Uterus (tissue), 4 donors: ENCODE results near the gene PLEKHG7. TPM values are rescaled to one million over a fixed set of nuclear protein-coding genes. Genes with fewer than 3 reads are reported as not detected.

Experiments used
- DNase-seq, 2 donors: peaks; one replicate each; pipeline ENCODE4 v3.0.0-alpha.2; 2019 to 2020
- H3K27ac ChIP-seq, 2 donors: fragments of 200-600 bp; sonication (generic); 1 replicate in 1 of 2; 2 replicates in 1 of 2; pipeline ENCODE4 v1.5.1; 2016 to 2018
- H3K27me3 ChIP-seq, 2 donors: fragments of 200-600 bp; sonication (generic); one replicate each; pipeline ENCODE4 v1.5.1; 2018 to 2019; ENCODE audit warnings: control low read depth in 1 of 2
- H3K36me3 ChIP-seq, 2 donors: fragments of 200-600 bp; sonication (generic); one replicate each; pipeline ENCODE4 v1.5.1; 2019; ENCODE audit warnings: control low read depth in 1 of 2
- H3K4me1 ChIP-seq, 2 donors: fragments of 200-600 bp; sonication (generic); one replicate each; pipeline ENCODE4 v1.5.1; 2018 to 2019; ENCODE audit warnings: control low read depth in 1 of 2
- H3K4me3 ChIP-seq, 2 donors: fragments of 200-600 bp; sonication (generic); 1 replicate in 1 of 2; 2 replicates in 1 of 2; pipeline ENCODE4 v1.5.1; 2018 to 2019; ENCODE audit warnings: mild to moderate bottlenecking in 1 of 2
- H3K9me3 ChIP-seq, 2 donors: fragments of 200-600 bp; sonication (generic); one replicate each; pipeline ENCODE4 v1.5.1; 2019; ENCODE audit warnings: control low read depth in 1 of 2
- POLR2A ChIP-seq, 2 donors: fragments of 450-650 bp; IDR thresholded peaks; one replicate each; pipeline ENCODE4 v1.6.1; 2016; ENCODE audit warnings: antibody characterized with exemption in 2 of 2, mild to moderate bottlenecking in 1 of 2, moderate library complexity in 1 of 2
- intact Hi-C: fragments of 100-400 bp; cut with DNase I; formaldehyde crosslinking; loops from one replicate; pipeline ENCODE4 v1.15.1; 2023; ENCODE audit warnings: low total_unique reads
- total RNA-seq, 4 donors: library from RNA; depleted of rRNA in 3 of 4; stranded (reverse); fragments of >200 nt in 3 of 4; gene quantifications; one replicate each; pipeline versions ENCODE4 v1.1.0 to v1.2.4, GENCODE V29; 2014 to 2023
- TF ChIP-seq, protein P1 (sequence below), 4 experiments: fragments of 200-600 bp in 2 of 4; fragments of 450-650 bp in 2 of 4; sonication (generic) in 2 of 4; IDR thresholded peaks; one replicate each; pipeline ENCODE4 v1.5.1; 2016 to 2019; ENCODE audit warnings: antibody characterized with exemption in 4 of 4, mild to moderate bottlenecking in 2 of 4, moderate library complexity in 1 of 4
- donor health status: DM: yes; HTN: yes; CAD: no.

The PLEKHG7 gene
- total RNA-seq, 4 donors from 2014 or later: 0.26 to 1.5 TPM; not detected in 2

- DNase-seq: no peak
- Histone ChIP-seq H3K4me3 (no peak overlapping the region), H3K36me3 (no peaks in the 10 kb centered on the region), H3K27me3 (no peaks in the 10 kb centered on the region), H3K9me3 (no peaks in the 10 kb centered on the region), H3K4me1 (no peaks in the 10 kb centered on the region), H3K27ac (no peak overlapping the region)
- TF ChIP-seq POLR2A (IDR thresholded peaks at IDR 0.05): no peak
- TF ChIP-seq, protein P1, sequence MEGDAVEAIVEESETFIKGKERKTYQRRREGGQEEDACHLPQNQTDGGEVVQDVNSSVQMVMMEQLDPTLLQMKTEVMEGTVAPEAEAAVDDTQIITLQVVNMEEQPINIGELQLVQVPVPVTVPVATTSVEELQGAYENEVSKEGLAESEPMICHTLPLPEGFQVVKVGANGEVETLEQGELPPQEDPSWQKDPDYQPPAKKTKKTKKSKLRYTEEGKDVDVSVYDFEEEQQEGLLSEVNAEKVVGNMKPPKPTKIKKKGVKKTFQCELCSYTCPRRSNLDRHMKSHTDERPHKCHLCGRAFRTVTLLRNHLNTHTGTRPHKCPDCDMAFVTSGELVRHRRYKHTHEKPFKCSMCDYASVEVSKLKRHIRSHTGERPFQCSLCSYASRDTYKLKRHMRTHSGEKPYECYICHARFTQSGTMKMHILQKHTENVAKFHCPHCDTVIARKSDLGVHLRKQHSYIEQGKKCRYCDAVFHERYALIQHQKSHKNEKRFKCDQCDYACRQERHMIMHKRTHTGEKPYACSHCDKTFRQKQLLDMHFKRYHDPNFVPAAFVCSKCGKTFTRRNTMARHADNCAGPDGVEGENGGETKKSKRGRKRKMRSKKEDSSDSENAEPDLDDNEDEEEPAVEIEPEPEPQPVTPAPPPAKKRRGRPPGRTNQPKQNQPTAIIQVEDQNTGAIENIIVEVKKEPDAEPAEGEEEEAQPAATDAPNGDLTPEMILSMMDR (IDR thresholded peaks at IDR 0.05): no peak
- intact Hi-C loops: no loop called here
Measured at GRCh38 chr12:92803903-92804302, 101.1 kb downstream of the PLEKHG7 start.

DNA sequence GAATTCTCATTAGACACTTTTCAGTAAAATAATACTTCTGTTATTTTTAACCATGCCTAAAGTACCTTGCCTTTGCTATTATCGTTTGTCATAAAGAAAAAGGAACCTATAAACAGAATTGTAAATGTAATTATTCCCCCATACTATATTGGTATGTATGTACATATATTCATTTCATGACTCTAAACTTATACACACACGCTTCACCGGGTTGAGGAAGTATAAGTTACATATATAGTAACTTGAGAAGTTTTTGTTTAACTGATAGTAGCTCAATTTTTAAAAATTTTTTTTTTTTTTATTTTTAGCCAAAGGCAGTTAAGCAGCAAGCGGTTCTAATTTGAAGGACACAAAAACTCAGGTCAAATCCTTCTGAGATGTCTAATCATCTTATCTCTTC, 107.6 kb downstream of the PLEKHG7 start:
- Histone ChIP-seq H3K4me3 (no peak overlapping the region), H3K27ac (no peak overlapping the region), H3K27me3 (no peaks in the 10 kb centered on the region), H3K9me3 (no peaks in the 10 kb centered on the region), H3K36me3 (no peaks in the 10 kb centered on the region), H3K4me1 (no peaks in the 10 kb centered on the region)
- TF ChIP-seq, protein P1 (IDR thresholded peaks at IDR 0.05): no peak
- TF ChIP-seq POLR2A (IDR thresholded peaks at IDR 0.05): no peak
- DNase-seq: no peak
- intact Hi-C loops: no loop called here

GRCh38 chr12:92814584-92814983, 111.8 kb downstream of the PLEKHG7 start:
- H3K4me1 ChIP-seq: no peaks in the 10 kb centered on the region
- H3K9me3 ChIP-seq: no peaks in the 10 kb centered on the region
- no peaks in the 10 kb centered on the region for H3K27me3 ChIP-seq
- no peaks in the 10 kb centered on the region for H3K36me3 ChIP-seq
- no peak for DNase-seq
- no peak overlapping the region for H3K4me3 ChIP-seq
- intact Hi-C loops: no loop called here
- TF ChIP-seq POLR2A (IDR thresholded peaks at IDR 0.05): no peak
- TF ChIP-seq, protein P1 (IDR thresholded peaks at IDR 0.05): no peak
- no peak overlapping the region for H3K27ac ChIP-seq

GRCh38 chr12:92821142-92821541, 118.4 kb downstream of the PLEKHG7 start:
- Histone ChIP-seq H3K4me1 (no peaks in the 10 kb centered on the region), H3K27me3 (no peaks in the 10 kb centered on the region), H3K4me3 (no peak overlapping the region), H3K9me3 (no peaks in the 10 kb centered on the region), H3K36me3 (no peaks in the 10 kb centered on the region), H3K27ac (no peak overlapping the region)
- no peak for DNase-seq
- no peak for TF ChIP-seq POLR2A (IDR thresholded peaks at IDR 0.05)
- TF ChIP-seq, protein P1 (IDR thresholded peaks at IDR 0.05): no peak
- intact Hi-C loops: no loop called here

Other genes starting within 250 kb of the PLEKHG7 start
- 10 to 100 TPM; 15.4 to 53.0 (median 31.6) TPM for gene EEA1, start 226.3 kb downstream of the PLEKHG7 start, total RNA-seq